ENCODE data around the gene EXOC2.
A peak's percentile ranks its signal among the peaks of the same experiment; 100 is the strongest.

Gene EXOC2

DNA sequence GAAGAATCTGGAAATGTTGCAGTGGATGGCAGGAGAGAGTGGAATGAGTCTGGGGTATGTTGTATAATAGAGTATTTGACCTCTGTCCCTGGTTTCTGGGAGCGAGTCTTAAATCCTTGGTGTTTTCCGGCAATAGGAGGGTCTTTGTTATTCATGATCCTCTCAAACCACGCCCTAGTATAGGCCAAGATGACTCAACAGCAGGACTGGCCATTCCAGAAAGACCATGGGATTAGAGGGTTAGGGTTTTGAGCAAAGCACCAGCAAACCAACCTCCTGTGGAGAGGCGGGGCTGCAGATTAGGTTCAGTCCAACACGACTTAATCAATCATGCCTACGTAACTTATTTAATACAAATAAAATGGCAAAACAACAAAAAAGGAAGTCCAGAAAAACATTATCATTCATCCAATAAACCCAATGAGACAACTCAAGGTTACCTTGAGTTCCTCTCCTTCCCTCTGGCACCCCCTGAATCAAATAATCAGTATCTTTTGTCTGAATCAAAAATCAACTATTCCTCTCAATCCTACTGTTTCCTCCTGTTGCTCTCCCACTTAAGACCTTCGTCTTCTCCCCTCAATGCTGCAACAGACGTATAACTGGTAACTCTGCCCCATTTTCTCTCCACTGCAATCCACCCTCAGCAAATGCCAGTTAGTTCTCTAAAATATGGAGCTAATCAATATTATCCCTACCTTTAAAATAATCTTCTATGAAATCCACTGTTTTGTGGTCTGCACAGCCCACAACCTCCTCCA lies 51.5 kb downstream of the EXOC2 start:
- Histone ChIP-seq H3K23ac (ENCODE audit: low read length) (no peak overlapping the region), H4K12ac (ENCODE audit: low read depth, low read length) (no peak overlapping the region), H4K91ac (ENCODE audit: low read depth, low read length) (no peak overlapping the region), H3K18ac (ENCODE audit: low read length) (no peak overlapping the region), H2BK120ac (ENCODE audit: insufficient read depth, low read length, poor library complexity) (no peak overlapping the region), H3K14ac (ENCODE audit: low read length) (no peak overlapping the region), H3K4me3 (ENCODE audit: low read depth, low read length) (no peak overlapping the region), H3K4ac (ENCODE audit: low read depth, low read length) (no peak overlapping the region), H2BK12ac (ENCODE audit: low read length) (no peak overlapping the region), H3K36me3 (ENCODE audit: control insufficient read depth in 1 of 2, insufficient read depth in 2 of 2, low read length in 2 of 2) (no peaks in the 10 kb centered on the region), H3K9me3 (ENCODE audit: insufficient read depth, low read depth, low read length) (no peaks in the 10 kb centered on the region), H2BK5ac (ENCODE audit: low read depth, low read length, poor library complexity) (no peak overlapping the region), H3K79me1 (ENCODE audit: low read length) (no peaks in the 10 kb centered on the region), H3K27ac (ENCODE audit: low read depth, low read length) (no peak overlapping the region), H2AFZ (ENCODE audit: insufficient read depth, low read length, poor library complexity) (no peak overlapping the region), H3K4me2 (ENCODE audit: low read length) (no peak overlapping the region), H3K4me1 (ENCODE audit: control insufficient read depth in 1 of 2, insufficient read depth in 2 of 2, low read length in 2 of 2) (no peaks in the 10 kb centered on the region), H3K9ac (ENCODE audit: low read length) (no peak overlapping the region), H3K79me2 (ENCODE audit: control insufficient read depth, insufficient read depth, low read length, poor library complexity) (no peaks in the 10 kb centered on the region), H3K27me3 (ENCODE audit: insufficient read depth, low read length) (no peaks in the 10 kb centered on the region), H4K8ac (ENCODE audit: low read depth, low read length) (no peak overlapping the region), H2AK5ac (ENCODE audit: low read length) (no peak overlapping the region)
- no CpG with 5 or more reads among the region's 8 CpGs for WGBS (ENCODE audit: extremely low coverage, insufficient coverage, insufficient read length)
- DNase-seq, result no peak

DNA sequence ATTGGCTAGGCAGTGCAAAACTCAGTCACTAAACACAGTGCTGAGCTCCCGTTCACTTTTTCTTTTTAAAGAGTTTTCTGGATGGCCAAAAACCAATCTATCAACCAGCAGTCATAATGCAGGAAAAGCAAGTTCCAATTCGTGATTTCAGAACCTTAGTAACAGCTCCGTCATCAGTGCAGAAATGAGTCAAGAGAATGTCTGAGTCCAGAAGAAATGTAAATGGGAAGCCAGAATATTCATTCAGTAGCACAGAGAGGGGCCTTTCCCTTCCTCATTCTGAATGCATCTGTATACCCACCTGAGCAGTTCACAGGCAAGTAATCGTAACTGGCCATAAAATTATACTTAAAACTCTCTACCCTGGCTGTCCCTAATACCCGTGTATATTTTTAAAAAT lies 56.5 kb downstream of the EXOC2 start:
- Histone ChIP-seq H2BK5ac (ENCODE audit: low read depth, low read length, poor library complexity) (no peak overlapping the region), H3K18ac (ENCODE audit: low read length) (no peak overlapping the region), H4K12ac (ENCODE audit: low read depth, low read length) (no peak overlapping the region), H3K79me2 (ENCODE audit: control insufficient read depth, insufficient read depth, low read length, poor library complexity) (no peaks in the 10 kb centered on the region), H3K9ac (ENCODE audit: low read length) (no peak overlapping the region), H3K23ac (ENCODE audit: low read length) (no peak overlapping the region), H3K9me3 (ENCODE audit: insufficient read depth, low read depth, low read length) (no peaks in the 10 kb centered on the region), H3K36me3 (ENCODE audit: control insufficient read depth in 1 of 2, insufficient read depth in 2 of 2, low read length in 2 of 2) (no peaks in the 10 kb centered on the region), H2BK120ac (ENCODE audit: insufficient read depth, low read length, poor library complexity) (no peak overlapping the region), H3K4me3 (ENCODE audit: low read depth, low read length) (no peak overlapping the region), H4K8ac (ENCODE audit: low read depth, low read length) (no peak overlapping the region), H2AK5ac (ENCODE audit: low read length) (no peak overlapping the region), H3K4me2 (ENCODE audit: low read length) (no peak overlapping the region), H3K4ac (ENCODE audit: low read depth, low read length) (no peak overlapping the region), H4K91ac (ENCODE audit: low read depth, low read length) (no peak overlapping the region), H3K4me1 (ENCODE audit: control insufficient read depth in 1 of 2, insufficient read depth in 2 of 2, low read length in 2 of 2) (no peaks in the 10 kb centered on the region), H2BK12ac (ENCODE audit: low read length) (no peak overlapping the region), H3K79me1 (ENCODE audit: low read length) (no peaks in the 10 kb centered on the region), H3K27me3 (ENCODE audit: insufficient read depth, low read length) (no peaks in the 10 kb centered on the region), H2AFZ (ENCODE audit: insufficient read depth, low read length, poor library complexity) (no peak overlapping the region), H3K27ac (ENCODE audit: low read depth, low read length) (no peak overlapping the region), H3K14ac (ENCODE audit: low read length) (no peak overlapping the region)
- peak in 1 of 2 donors; percentile 13 for DNase-seq
- WGBS (ENCODE audit: extremely low coverage, insufficient coverage, insufficient read length), result no CpG with 5 or more reads among the region's 5 CpGs

DNA sequence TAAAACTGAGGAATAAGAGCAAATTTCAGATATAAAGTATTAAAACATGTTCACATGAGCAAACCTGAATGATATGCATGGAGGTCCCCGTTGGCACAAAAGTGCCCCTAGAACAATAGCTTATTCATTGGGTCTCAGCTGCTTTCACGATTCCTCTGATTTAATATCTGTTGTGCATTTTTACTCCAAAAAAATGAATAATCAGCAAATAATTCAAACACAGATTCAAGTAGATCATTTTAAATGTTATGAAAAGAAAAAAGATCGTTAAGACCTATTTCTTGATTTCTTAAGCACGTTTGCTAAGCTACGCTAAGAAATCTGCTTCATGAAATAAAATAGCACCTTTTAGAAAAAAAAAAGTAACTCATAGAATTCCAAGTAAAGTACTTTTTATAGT lies 57.7 kb downstream of the EXOC2 start:
- H3K27me3 ChIP-seq (ENCODE audit: insufficient read depth, low read length), result no peaks in the 10 kb centered on the region
- no peak overlapping the region for H3K23ac ChIP-seq (ENCODE audit: low read length)
- no peak overlapping the region for H2BK5ac ChIP-seq (ENCODE audit: low read depth, low read length, poor library complexity)
- H3K27ac ChIP-seq (ENCODE audit: low read depth, low read length), result no peak overlapping the region
- H2BK12ac ChIP-seq (ENCODE audit: low read length), result no peak overlapping the region
- H3K79me2 ChIP-seq (ENCODE audit: control insufficient read depth, insufficient read depth, low read length, poor library complexity), result no peaks in the 10 kb centered on the region
- no peak overlapping the region for H3K18ac ChIP-seq (ENCODE audit: low read length)
- H3K36me3 ChIP-seq (ENCODE audit: control insufficient read depth in 1 of 2, insufficient read depth in 2 of 2, low read length in 2 of 2), result no peaks in the 10 kb centered on the region
- no peak overlapping the region for H3K4me2 ChIP-seq (ENCODE audit: low read length)
- no peak overlapping the region for H3K14ac ChIP-seq (ENCODE audit: low read length)
- H4K8ac ChIP-seq (ENCODE audit: low read depth, low read length), result no peak overlapping the region
- no CpG with 5 or more reads among the region's 5 CpGs for WGBS (ENCODE audit: extremely low coverage, insufficient coverage, insufficient read length)
- H3K9ac ChIP-seq (ENCODE audit: low read length), result no peak overlapping the region
- H4K91ac ChIP-seq (ENCODE audit: low read depth, low read length), result no peak overlapping the region
- no peak overlapping the region for H3K4me3 ChIP-seq (ENCODE audit: low read depth, low read length)
- no peak overlapping the region for H3K4ac ChIP-seq (ENCODE audit: low read depth, low read length)
- H2BK120ac ChIP-seq (ENCODE audit: insufficient read depth, low read length, poor library complexity), result no peak overlapping the region
- H4K12ac ChIP-seq (ENCODE audit: low read depth, low read length), result no peak overlapping the region
- no peaks in the 10 kb centered on the region for H3K79me1 ChIP-seq (ENCODE audit: low read length)
- H2AK5ac ChIP-seq (ENCODE audit: low read length), result no peak overlapping the region
- DNase-seq, result no peak
- H3K4me1 ChIP-seq (ENCODE audit: control insufficient read depth in 1 of 2, insufficient read depth in 2 of 2, low read length in 2 of 2), result no peaks in the 10 kb centered on the region
- no peak overlapping the region for H2AFZ ChIP-seq (ENCODE audit: insufficient read depth, low read length, poor library complexity)
- H3K9me3 ChIP-seq (ENCODE audit: insufficient read depth, low read depth, low read length), result no peaks in the 10 kb centered on the region

DNA sequence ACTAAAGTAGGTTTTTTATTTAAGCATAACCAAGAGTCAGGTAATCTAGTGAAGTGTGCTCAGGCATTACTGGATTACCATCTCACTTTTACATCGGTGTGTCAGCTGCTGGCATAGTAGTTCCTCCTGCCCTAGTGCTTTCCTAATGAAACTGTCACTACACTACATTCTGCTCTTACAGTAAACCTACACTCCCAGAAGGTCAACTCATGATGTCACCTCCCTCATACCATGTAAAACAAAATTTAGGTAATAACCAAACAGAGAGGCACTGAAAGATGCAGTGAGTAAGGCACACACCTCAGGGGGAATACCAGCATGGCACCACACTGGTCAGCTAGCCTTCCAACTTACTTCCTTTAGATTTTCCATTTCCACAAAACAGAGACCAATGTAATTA lies 59.3 kb downstream of the EXOC2 start:
- WGBS (ENCODE audit: extremely low coverage, insufficient coverage, insufficient read length), result no CpG with 5 or more reads among the region's 1 CpG
- Histone ChIP-seq H3K27ac (ENCODE audit: low read depth, low read length) (no peak overlapping the region), H4K91ac (ENCODE audit: low read depth, low read length) (no peak overlapping the region), H4K12ac (ENCODE audit: low read depth, low read length) (no peak overlapping the region), H3K27me3 (ENCODE audit: insufficient read depth, low read length) (no peaks in the 10 kb centered on the region), H4K8ac (ENCODE audit: low read depth, low read length) (no peak overlapping the region), H3K4ac (ENCODE audit: low read depth, low read length) (no peak overlapping the region), H2AK5ac (ENCODE audit: low read length) (no peak overlapping the region), H3K9me3 (ENCODE audit: insufficient read depth, low read depth, low read length) (no peaks in the 10 kb centered on the region), H3K4me3 (ENCODE audit: low read depth, low read length) (no peak overlapping the region), H2AFZ (ENCODE audit: insufficient read depth, low read length, poor library complexity) (no peak overlapping the region), H3K23ac (ENCODE audit: low read length) (no peak overlapping the region), H3K4me2 (ENCODE audit: low read length) (no peak overlapping the region), H2BK120ac (ENCODE audit: insufficient read depth, low read length, poor library complexity) (no peak overlapping the region), H3K14ac (ENCODE audit: low read length) (no peak overlapping the region), H3K18ac (ENCODE audit: low read length) (no peak overlapping the region), H3K9ac (ENCODE audit: low read length) (no peak overlapping the region), H3K4me1 (ENCODE audit: control insufficient read depth in 1 of 2, insufficient read depth in 2 of 2, low read length in 2 of 2) (no peaks in the 10 kb centered on the region), H3K79me2 (ENCODE audit: control insufficient read depth, insufficient read depth, low read length, poor library complexity) (no peaks in the 10 kb centered on the region), H3K79me1 (ENCODE audit: low read length) (no peaks in the 10 kb centered on the region), H2BK5ac (ENCODE audit: low read depth, low read length, poor library complexity) (no peak overlapping the region), H3K36me3 (ENCODE audit: control insufficient read depth in 1 of 2, insufficient read depth in 2 of 2, low read length in 2 of 2) (no peaks in the 10 kb centered on the region), H2BK12ac (ENCODE audit: low read length) (no peak overlapping the region)
- no peak for DNase-seq
